ENCODE data around the gene FANCE.
"Not testable (repeated sequence)": the region's sequence is repeated elsewhere in the genome, so short reads cannot be mapped to it uniquely, and the experiment has no call there.

Gene FANCE

DNA sequence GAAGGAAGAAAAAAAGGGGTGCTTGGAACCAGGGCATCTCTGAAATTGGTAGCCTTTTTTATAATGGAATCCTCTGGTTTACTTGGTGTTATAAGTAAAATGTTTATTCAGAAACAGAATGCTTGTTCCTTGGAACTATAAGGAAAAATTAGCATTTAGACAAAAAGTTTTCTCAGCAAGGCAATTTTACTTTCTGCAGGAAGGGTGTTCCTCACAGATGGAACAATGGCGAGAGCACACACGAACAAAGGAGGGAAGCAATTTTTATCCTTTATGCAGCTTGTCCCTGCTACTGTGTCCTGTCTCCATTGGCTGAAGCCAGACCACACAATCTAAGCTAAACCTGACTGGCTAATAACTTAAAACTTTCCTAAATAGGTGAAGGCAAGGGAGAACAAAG lies 22.7 kb upstream of the FANCE start:
- no peak for DNase-seq (ENCODE audit: low spot score)
- Histone ChIP-seq H3K27ac (ENCODE audit: poor library complexity, severe bottlenecking) (no peak overlapping the region), H3K27me3 (ENCODE audit: insufficient read depth, poor library complexity, severe bottlenecking) (no peaks in the 10 kb centered on the region), H3K36me3 (ENCODE audit: low read depth) (peaks cover 30% of the 10 kb centered on the region), H3K9me3 (ENCODE audit: severe bottlenecking) (peaks cover 10% of the 10 kb centered on the region), H3K4me1 (ENCODE audit: insufficient read depth, poor library complexity, severe bottlenecking) (peaks cover 3% of the 10 kb centered on the region), H3K4me3 (ENCODE audit: severe bottlenecking) (no peak overlapping the region)
- no peak for ATAC-seq (ENCODE audit: low read depth)
- TF ChIP-seq, protein P1, sequence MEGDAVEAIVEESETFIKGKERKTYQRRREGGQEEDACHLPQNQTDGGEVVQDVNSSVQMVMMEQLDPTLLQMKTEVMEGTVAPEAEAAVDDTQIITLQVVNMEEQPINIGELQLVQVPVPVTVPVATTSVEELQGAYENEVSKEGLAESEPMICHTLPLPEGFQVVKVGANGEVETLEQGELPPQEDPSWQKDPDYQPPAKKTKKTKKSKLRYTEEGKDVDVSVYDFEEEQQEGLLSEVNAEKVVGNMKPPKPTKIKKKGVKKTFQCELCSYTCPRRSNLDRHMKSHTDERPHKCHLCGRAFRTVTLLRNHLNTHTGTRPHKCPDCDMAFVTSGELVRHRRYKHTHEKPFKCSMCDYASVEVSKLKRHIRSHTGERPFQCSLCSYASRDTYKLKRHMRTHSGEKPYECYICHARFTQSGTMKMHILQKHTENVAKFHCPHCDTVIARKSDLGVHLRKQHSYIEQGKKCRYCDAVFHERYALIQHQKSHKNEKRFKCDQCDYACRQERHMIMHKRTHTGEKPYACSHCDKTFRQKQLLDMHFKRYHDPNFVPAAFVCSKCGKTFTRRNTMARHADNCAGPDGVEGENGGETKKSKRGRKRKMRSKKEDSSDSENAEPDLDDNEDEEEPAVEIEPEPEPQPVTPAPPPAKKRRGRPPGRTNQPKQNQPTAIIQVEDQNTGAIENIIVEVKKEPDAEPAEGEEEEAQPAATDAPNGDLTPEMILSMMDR (IDR thresholded peaks at IDR 0.05; ENCODE audit: poor library complexity, severe bottlenecking): no peak

DNA sequence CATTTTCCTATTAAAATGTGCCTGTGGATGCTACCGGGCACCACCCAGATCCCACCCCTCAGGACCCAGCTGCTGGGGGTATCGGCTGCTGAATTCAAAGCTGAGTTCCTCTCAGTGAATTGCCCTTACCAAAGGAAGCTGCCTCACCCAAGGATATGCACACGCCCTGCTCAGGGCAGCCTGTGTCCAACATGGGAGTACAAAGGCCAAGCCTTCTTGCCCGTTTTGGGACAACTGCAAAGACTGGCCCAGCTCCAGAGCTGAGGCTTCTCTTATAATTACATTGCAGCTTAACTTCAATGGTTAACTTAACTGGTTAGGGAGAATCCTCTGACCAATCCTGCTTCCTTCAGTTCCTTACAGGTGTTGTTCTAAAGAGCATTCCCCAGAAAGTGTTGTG lies 19.8 kb upstream of the FANCE start:
- peaks cover 11% of the 10 kb centered on the region; the same call in 1 of the 2 replicates for H3K36me3 ChIP-seq (ENCODE audit: low read depth)
- no peaks in the 10 kb centered on the region for H3K4me1 ChIP-seq (ENCODE audit: insufficient read depth, poor library complexity, severe bottlenecking)
- ATAC-seq (ENCODE audit: low read depth) (no peak; the same call in 2 of the 3 replicates), DNase-seq (ENCODE audit: low spot score) (no peak)
- H3K9me3 ChIP-seq (ENCODE audit: severe bottlenecking): peaks cover 10% of the 10 kb centered on the region
- TF ChIP-seq, protein P1 (IDR thresholded peaks at IDR 0.05; ENCODE audit: poor library complexity, severe bottlenecking): no peak
- H3K4me3 ChIP-seq (ENCODE audit: severe bottlenecking): no peak overlapping the region
- no peaks in the 10 kb centered on the region for H3K27me3 ChIP-seq (ENCODE audit: insufficient read depth, poor library complexity, severe bottlenecking)
- no peak overlapping the region for H3K27ac ChIP-seq (ENCODE audit: poor library complexity, severe bottlenecking)

DNA sequence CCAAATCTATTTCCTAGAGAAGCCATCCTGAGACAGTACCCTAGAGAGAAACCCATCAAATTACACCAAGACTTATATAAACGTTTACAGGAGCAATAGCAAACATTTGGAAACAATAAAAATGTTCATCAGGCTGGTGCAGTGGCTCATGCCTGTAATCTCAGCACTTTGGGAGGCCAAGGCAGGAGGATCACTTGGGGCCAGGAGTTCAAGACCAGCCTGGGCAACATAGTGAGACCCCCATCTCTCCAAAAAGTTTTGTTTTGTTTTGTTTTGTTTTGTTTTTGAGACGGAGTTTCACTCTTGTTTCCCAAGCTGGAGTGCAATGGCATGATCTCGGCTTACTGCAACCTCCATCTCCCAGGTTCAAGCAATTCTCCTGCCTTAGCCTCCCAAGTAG lies 19.4 kb upstream of the FANCE start:
- not testable (repeated sequence) for ATAC-seq (ENCODE audit: low read depth); H3K9me3 ChIP-seq (ENCODE audit: severe bottlenecking); H3K4me1 ChIP-seq (ENCODE audit: insufficient read depth, poor library complexity, severe bottlenecking); H3K27me3 ChIP-seq (ENCODE audit: insufficient read depth, poor library complexity, severe bottlenecking); H3K36me3 ChIP-seq (ENCODE audit: low read depth); DNase-seq (ENCODE audit: low spot score); H3K4me3 ChIP-seq (ENCODE audit: severe bottlenecking); H3K27ac ChIP-seq (ENCODE audit: poor library complexity, severe bottlenecking)

DNA sequence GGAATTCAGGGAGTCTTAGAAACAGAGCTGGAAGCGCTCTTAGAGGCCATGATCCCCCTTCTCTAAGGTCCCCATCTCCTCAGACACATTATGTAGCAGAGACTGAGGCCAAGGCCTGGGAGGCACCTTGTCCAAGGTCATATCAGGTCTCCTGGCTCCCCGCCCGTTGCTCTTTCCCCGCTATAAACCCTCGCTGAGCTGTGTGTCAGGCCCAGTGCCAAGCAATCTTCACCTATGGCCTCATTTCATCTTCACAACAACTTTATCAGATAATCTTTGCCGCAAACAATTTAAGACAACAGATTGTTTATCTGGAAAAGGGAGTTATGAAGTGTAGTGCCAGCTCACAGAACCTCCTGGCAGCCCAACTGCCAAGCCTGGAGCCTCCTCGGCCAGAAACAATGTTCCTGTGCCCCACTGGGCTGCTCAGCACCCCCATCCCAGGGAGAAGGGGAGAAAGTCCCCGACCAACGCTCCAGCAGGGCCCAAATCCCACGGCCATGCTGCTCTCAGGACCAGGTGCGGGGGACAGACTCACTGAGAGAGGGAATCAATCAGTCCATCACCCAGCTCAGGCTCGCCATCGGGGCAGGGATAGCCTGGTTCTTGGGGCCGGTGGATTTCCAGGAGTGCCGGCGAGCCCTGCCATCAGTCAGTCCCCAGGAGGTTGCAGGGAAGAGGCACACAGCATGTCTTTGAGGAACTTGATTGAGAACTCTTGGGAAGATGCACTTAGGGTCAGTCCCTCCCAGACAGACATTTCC lies 16.9 kb upstream of the FANCE start:
- Histone ChIP-seq H3K4me3 (ENCODE audit: severe bottlenecking) (no peak overlapping the region), H3K4me1 (ENCODE audit: insufficient read depth, poor library complexity, severe bottlenecking) (no peaks in the 10 kb centered on the region), H3K9me3 (ENCODE audit: severe bottlenecking) (no peaks in the 10 kb centered on the region), H3K36me3 (ENCODE audit: low read depth) (no peaks in the 10 kb centered on the region), H3K27me3 (ENCODE audit: insufficient read depth, poor library complexity, severe bottlenecking) (no peaks in the 10 kb centered on the region), H3K27ac (ENCODE audit: poor library complexity, severe bottlenecking) (no peak overlapping the region)
- TF ChIP-seq, protein P1 (IDR thresholded peaks at IDR 0.05; ENCODE audit: poor library complexity, severe bottlenecking): no peak
- ATAC-seq (ENCODE audit: low read depth) (no peak), DNase-seq (ENCODE audit: low spot score) (no peak)

DNA sequence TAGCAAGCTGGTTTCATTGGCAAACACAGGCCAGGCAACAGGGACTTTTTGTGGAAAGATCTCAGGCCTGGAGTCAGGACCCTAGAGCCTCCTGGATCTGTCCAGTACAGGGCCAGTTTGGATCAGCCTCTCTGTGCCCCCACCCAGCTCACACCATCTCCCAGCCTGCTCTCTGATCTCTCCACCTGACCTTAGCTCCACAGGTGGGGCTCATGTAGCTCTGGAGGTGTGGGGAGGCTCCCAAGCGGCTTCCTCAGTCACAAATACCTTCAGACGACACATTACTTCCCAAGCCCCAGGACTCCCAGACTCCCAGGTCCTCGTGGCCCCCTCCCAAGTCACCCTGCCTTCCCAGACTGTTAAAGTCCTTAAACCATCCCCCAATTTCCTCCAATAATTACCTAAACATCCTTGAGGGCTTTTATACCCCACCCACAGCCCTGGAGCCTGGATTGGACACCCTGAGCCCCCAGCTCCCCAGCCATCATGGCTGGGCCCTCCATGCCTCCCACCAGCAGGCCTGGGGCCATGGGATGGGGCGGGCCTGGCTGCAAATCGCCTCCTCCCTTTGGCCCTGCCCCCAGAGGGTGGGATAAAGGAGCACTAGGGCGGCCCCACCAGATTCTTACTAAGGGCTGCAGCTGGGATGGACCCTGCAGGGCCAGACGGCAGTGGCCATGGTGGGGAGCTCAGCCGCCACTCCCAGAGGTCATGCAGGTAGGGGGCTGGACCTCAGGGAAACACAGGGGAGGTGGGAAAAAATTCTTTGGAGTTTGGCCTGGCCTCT lies 15.9 kb upstream of the FANCE start:
- TF ChIP-seq, protein P1 (IDR thresholded peaks at IDR 0.05; ENCODE audit: poor library complexity, severe bottlenecking): no peak
- H3K4me3 ChIP-seq (ENCODE audit: severe bottlenecking): no peak overlapping the region
- no peaks in the 10 kb centered on the region for H3K9me3 ChIP-seq (ENCODE audit: severe bottlenecking)
- no peaks in the 10 kb centered on the region for H3K36me3 ChIP-seq (ENCODE audit: low read depth)
- no peaks in the 10 kb centered on the region for H3K27me3 ChIP-seq (ENCODE audit: insufficient read depth, poor library complexity, severe bottlenecking)
- no peak for ATAC-seq (ENCODE audit: low read depth)
- H3K27ac ChIP-seq (ENCODE audit: poor library complexity, severe bottlenecking): no peak overlapping the region
- no peak for DNase-seq (ENCODE audit: low spot score)
- H3K4me1 ChIP-seq (ENCODE audit: insufficient read depth, poor library complexity, severe bottlenecking): no peaks in the 10 kb centered on the region

DNA sequence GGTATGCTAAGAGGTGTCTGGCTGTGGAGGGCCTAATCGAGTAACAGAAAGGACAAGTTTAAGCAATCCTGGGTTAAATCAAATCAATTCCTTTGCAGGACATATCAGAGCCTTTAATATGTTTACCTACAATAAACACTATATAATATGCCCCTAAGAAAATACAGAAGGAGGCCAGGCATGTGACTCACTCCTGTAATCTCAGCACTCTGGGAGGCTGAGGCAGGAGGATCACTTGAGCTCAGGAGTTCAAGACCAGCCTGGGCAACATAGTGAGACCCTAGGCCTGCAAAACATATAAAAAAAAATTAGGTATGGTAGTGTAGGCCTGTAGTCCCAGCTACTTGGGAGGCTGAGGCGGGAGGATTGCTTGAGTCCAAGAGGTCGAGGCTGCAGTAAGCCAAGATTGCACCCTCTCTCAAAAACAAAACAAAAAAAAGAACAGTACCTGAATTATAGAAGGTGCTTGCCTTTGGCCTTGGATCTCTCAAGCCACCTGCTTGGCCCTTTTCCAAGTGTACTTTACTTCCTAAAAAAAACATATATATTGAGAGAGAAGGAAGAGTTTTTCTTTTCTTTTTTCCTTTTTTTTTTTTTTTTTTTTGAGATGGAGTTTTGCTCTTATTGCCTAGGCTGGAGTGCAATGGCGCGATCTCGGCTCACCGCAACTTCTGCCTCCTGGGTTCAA lies 13.6 kb upstream of the FANCE start:
- not testable (repeated sequence) for H3K4me3 ChIP-seq (ENCODE audit: severe bottlenecking); H3K4me1 ChIP-seq (ENCODE audit: insufficient read depth, poor library complexity, severe bottlenecking); ATAC-seq (ENCODE audit: low read depth); H3K27ac ChIP-seq (ENCODE audit: poor library complexity, severe bottlenecking); H3K9me3 ChIP-seq (ENCODE audit: severe bottlenecking); H3K36me3 ChIP-seq (ENCODE audit: low read depth); DNase-seq (ENCODE audit: low spot score); H3K27me3 ChIP-seq (ENCODE audit: insufficient read depth, poor library complexity, severe bottlenecking)
